ENCODE measurements around the gene GMDS. TPM values are rescaled to one million over a fixed set of nuclear protein-coding genes. Genes with fewer than 3 reads are reported as not detected.

Gene GMDS
- total RNA-seq, 1 experiment from 2014 or later: 27.6 TPM

GRCh38 chr6:1687402-1687801 lies 558.0 kb downstream of the GMDS start:
- Histone ChIP-seq H2BK20ac (ENCODE audit: low read depth, low read length, poor library complexity, severe bottlenecking) (no peak overlapping the region), H2BK120ac (ENCODE audit: low read depth, low read length, poor library complexity, severe bottlenecking) (no peak overlapping the region), H2BK15ac (ENCODE audit: low read depth, low read length) (no peak overlapping the region), H3K79me1 (ENCODE audit: insufficient read depth, low read depth, low read length, poor library complexity, severe bottlenecking) (no peaks in the 10 kb centered on the region), H2AK5ac (ENCODE audit: insufficient read length, low read length) (no peak overlapping the region), H3K27me3 (ENCODE audit: insufficient read depth, low read length) (no peaks in the 10 kb centered on the region; the same call in 1 of the 2 replicates), H4K8ac (replicated peaks; ENCODE audit: insufficient read length, low read depth, low read length) (no peak overlapping the region), H4K20me1 (ENCODE audit: control insufficient read depth, insufficient read depth, insufficient read length) (no peaks in the 10 kb centered on the region), H4K5ac (ENCODE audit: insufficient read length, low read depth, low read length) (no peak overlapping the region), H3K9ac (ENCODE audit: extremely low read depth, insufficient read length, low read length) (no peak overlapping the region), H2BK12ac (ENCODE audit: insufficient read length, low read depth, low read length) (no peak overlapping the region), H4K91ac (ENCODE audit: insufficient read length, low read depth, low read length) (no peak overlapping the region), H3K18ac (ENCODE audit: insufficient read length, low read depth, low read length) (no peak overlapping the region), H3K14ac (ENCODE audit: insufficient read depth, low read length) (no peak overlapping the region), H3K4me1 (ENCODE audit: insufficient read depth, low read length) (no peaks in the 10 kb centered on the region; the same call in 1 of the 2 replicates), H2AFZ (ENCODE audit: low read length) (no peak overlapping the region), H2BK5ac (ENCODE audit: insufficient read length, low read length) (no peak overlapping the region), H3T11ph (ENCODE audit: low read length) (no peak overlapping the region), H3K4ac (ENCODE audit: low read depth, low read length) (no peak overlapping the region), H3K27ac (ENCODE audit: insufficient read length, low read depth, low read length) (no peak overlapping the region), H3K79me2 (ENCODE audit: insufficient read depth, low read length) (no peaks in the 10 kb centered on the region), H3K56ac (ENCODE audit: insufficient read length, low read depth, low read length) (no peak overlapping the region), H3K4me2 (ENCODE audit: insufficient read depth, insufficient read length, low read length) (no peak overlapping the region), H3K23ac (ENCODE audit: insufficient read length, low read depth, low read length) (no peak overlapping the region), H3K9me3 (ENCODE audit: control insufficient read depth, low read depth, low read length) (no peaks in the 10 kb centered on the region), H3K23me2 (ENCODE audit: insufficient read length, low read depth, low read length, poor library complexity, severe bottlenecking) (no peaks in the 10 kb centered on the region)
- H3K27me3 Mint-ChIP-seq (ENCODE audit: low read depth): no peaks in the 10 kb centered on the region
- no peak for DNase-seq
- TF ChIP-seq, protein P1, sequence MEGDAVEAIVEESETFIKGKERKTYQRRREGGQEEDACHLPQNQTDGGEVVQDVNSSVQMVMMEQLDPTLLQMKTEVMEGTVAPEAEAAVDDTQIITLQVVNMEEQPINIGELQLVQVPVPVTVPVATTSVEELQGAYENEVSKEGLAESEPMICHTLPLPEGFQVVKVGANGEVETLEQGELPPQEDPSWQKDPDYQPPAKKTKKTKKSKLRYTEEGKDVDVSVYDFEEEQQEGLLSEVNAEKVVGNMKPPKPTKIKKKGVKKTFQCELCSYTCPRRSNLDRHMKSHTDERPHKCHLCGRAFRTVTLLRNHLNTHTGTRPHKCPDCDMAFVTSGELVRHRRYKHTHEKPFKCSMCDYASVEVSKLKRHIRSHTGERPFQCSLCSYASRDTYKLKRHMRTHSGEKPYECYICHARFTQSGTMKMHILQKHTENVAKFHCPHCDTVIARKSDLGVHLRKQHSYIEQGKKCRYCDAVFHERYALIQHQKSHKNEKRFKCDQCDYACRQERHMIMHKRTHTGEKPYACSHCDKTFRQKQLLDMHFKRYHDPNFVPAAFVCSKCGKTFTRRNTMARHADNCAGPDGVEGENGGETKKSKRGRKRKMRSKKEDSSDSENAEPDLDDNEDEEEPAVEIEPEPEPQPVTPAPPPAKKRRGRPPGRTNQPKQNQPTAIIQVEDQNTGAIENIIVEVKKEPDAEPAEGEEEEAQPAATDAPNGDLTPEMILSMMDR (conservative IDR thresholded peaks at IDR 0.05): no peak
- no peaks in the 10 kb centered on the region; a peak in 2 of 5 replicates for H3K9me3 Mint-ChIP-seq
- no peak overlapping the region for H3K4me3 Mint-ChIP-seq
- H3K4me1 Mint-ChIP-seq: peaks cover 9 to 14% of the 10 kb centered on the region in 2 experiments
- no peak overlapping the region for H3K27ac Mint-ChIP-seq
- WGBS (ENCODE audit: extremely low coverage, insufficient read length, low lambda C conversion rate): no CpG with 5 or more reads among the region's 6 CpGs
- no peaks in the 10 kb centered on the region; a peak in 1 of 7 replicates for H3K36me3 Mint-ChIP-seq (ENCODE audit: insufficient read depth in 1 of 3, low read depth in 3 of 3)
